Smooth muscle cell (in vitro differentiated cells): ENCODE data around the gene ASB1. TPM values are rescaled to one million over a fixed set of nuclear protein-coding genes. Genes with fewer than 3 reads are reported as not detected.

ENCODE experiments used
- DNase-seq: peaks from one replicate; lab custom pipeline; 2025; ENCODE audit not compliant: unreplicated experiment; lab: John Stamatoyannopoulos, UW
- H2AFZ ChIP-seq: fragments of 200-600 bp; sonication (generic); 2 replicates; pipeline ENCODE4 v1.6.0; 2016; ENCODE audit warnings: antibody characterized with exemption, low read depth, mild to moderate bottlenecking
- H3F3A ChIP-seq: fragments of 200-600 bp; sonication (generic); 2 replicates; pipeline ENCODE4 v1.6.0; 2017; ENCODE audit warnings: antibody characterized with exemption, low read depth
- H3K27ac ChIP-seq: fragments of 200-600 bp; sonication (generic); 2 replicates; pipeline ENCODE4 v1.5.1; 2016; ENCODE audit warnings: low read depth, mild to moderate bottlenecking
- H3K27me3 ChIP-seq: fragments of 200-600 bp; sonication (generic); 2 replicates; pipeline ENCODE4 v1.6.1; 2016; ENCODE audit warnings: low read depth, mild to moderate bottlenecking
- H3K36me3 ChIP-seq: fragments of 200-600 bp; sonication (generic); 2 replicates; pipeline ENCODE4 v1.5.1; 2016; ENCODE audit warnings: low read depth
- H3K4me1 ChIP-seq: fragments of 200-600 bp; sonication (generic); 2 replicates; pipeline ENCODE4 v1.5.1; 2016; ENCODE audit warnings: low read depth
- H3K4me2 ChIP-seq: fragments of 200-600 bp; sonication (generic); 2 replicates; pipeline ENCODE4 v1.6.0; 2016; ENCODE audit warnings: mild to moderate bottlenecking
- H3K4me3 ChIP-seq: fragments of 200-600 bp; sonication (generic); 2 replicates; pipeline ENCODE4 v1.5.1; 2016; ENCODE audit warnings: mild to moderate bottlenecking
- H3K79me2 ChIP-seq: fragments of 200-600 bp; sonication (generic); 2 replicates; pipeline ENCODE4 v1.6.0; 2016; ENCODE audit warnings: low read depth, mild to moderate bottlenecking
- H3K9ac ChIP-seq: fragments of 200-600 bp; sonication (generic); 2 replicates; pipeline ENCODE4 v1.6.0; 2016; ENCODE audit warnings: low read depth
- H3K9me3 ChIP-seq: fragments of 200-600 bp; sonication (generic); replicated peaks from 2 replicates; pipeline ENCODE4 v1.5.1; 2016; ENCODE audit warnings: low read depth
- H4K20me1 ChIP-seq: fragments of 200-600 bp; sonication (generic); 2 replicates; pipeline ENCODE4 v1.6.0; 2016; ENCODE audit warnings: low read depth
- CTCF ChIP-seq: fragments of 200-600 bp; sonication (generic); IDR thresholded peaks from 2 replicates; pipeline ENCODE4 v1.5.1; 2017; ENCODE audit warnings: borderline replicate concordance, mild to moderate bottlenecking, antibody characterized with exemption; ENCODE audit not compliant: insufficient read depth, poor library complexity, severe bottlenecking
- WGBS: methylation state at CpG from one replicate; pipeline ENCODE4 v1.1.7; 2016; ENCODE audit warnings: low lambda C conversion rate; 5-methylcytosine and 5-hydroxymethylcytosine counted together
- polyA plus RNA-seq: library from polyadenylated mRNA; unstranded; fragments of >200 nt; fragmentation: Nextera tagmentation; extraction: Ambion mirVana; gene quantifications from 2 replicates; pipeline ENCODE4 v1.2.1, GENCODE V29; 2016
- total RNA-seq: library from RNA; depleted of rRNA; stranded (reverse); fragments of >200 nt; gene quantifications from 2 replicates; pipeline ENCODE4 v1.2.3, GENCODE V29; 2014

ASB1 gene
- total and polyA plus RNA-seq, 2 experiments from 2014 or later = 24.8 to 27.3 TPM

GRCh38 chr2:238445409-238446190 is 18.9 kb downstream of the ASB1 start:
- H3F3A ChIP-seq = no peaks in the 10 kb centered on the region
- H3K4me1 ChIP-seq = no peaks in the 10 kb centered on the region
- no peak overlapping the region for H3K27ac ChIP-seq
- H2AFZ ChIP-seq = no peak overlapping the region
- no peaks in the 10 kb centered on the region for H3K27me3 ChIP-seq
- peaks cover 91% of the 10 kb centered on the region for H4K20me1 ChIP-seq
- WGBS = 98% methylated on average over 17 of the region's 17 CpGs
- no peak for TF ChIP-seq CTCF
- peaks cover 5% of the 10 kb centered on the region for H3K36me3 ChIP-seq
- DNase-seq = no peak
- H3K9ac ChIP-seq = no peak overlapping the region
- H3K4me3 ChIP-seq = no peak overlapping the region
- H3K79me2 ChIP-seq = peaks cover 37% of the 10 kb centered on the region
- no peak overlapping the region for H3K4me2 ChIP-seq
- no peaks in the 10 kb centered on the region for H3K9me3 ChIP-seq

GRCh38 chr2:238446371-238446770 is 19.6 kb downstream of the ASB1 start:
- no peak for DNase-seq
- Histone ChIP-seq H4K20me1 (peaks cover 91% of the 10 kb centered on the region), H3K9ac (no peak overlapping the region), H2AFZ (no peak overlapping the region), H3F3A (no peaks in the 10 kb centered on the region), H3K4me2 (no peak overlapping the region), H3K79me2 (peaks cover 29% of the 10 kb centered on the region), H3K36me3 (peaks cover 5% of the 10 kb centered on the region), H3K27ac (no peak overlapping the region), H3K4me1 (no peaks in the 10 kb centered on the region), H3K4me3 (no peak overlapping the region), H3K27me3 (no peaks in the 10 kb centered on the region), H3K9me3 (no peaks in the 10 kb centered on the region)
- TF ChIP-seq CTCF = no peak
- 98% methylated on average over 8 of the region's 8 CpGs for WGBS

GRCh38 chr2:238448031-238448955 is 21.6 kb downstream of the ASB1 start:
- no peak overlapping the region for H3K4me3 ChIP-seq
- no peaks in the 10 kb centered on the region for H3K27me3 ChIP-seq
- no peak for TF ChIP-seq CTCF
- H3K9ac ChIP-seq = no peak overlapping the region
- no peaks in the 10 kb centered on the region for H3K9me3 ChIP-seq
- WGBS = 93% methylated on average over 19 of the region's 19 CpGs
- H3K4me2 ChIP-seq = no peak overlapping the region
- H3K27ac ChIP-seq = no peak overlapping the region
- H4K20me1 ChIP-seq = peaks cover 74% of the 10 kb centered on the region
- peaks cover 10% of the 10 kb centered on the region for H3K79me2 ChIP-seq
- DNase-seq = no peak
- H3K4me1 ChIP-seq = no peaks in the 10 kb centered on the region
- H2AFZ ChIP-seq = no peak overlapping the region
- peaks cover 5% of the 10 kb centered on the region for H3K36me3 ChIP-seq
- H3F3A ChIP-seq = no peaks in the 10 kb centered on the region
